H1 (cell line): Measurements from ENCODE around the gene MADD. TPM values are rescaled to one million over a fixed set of nuclear protein-coding genes. Genes with fewer than 3 reads are reported as not detected.

ENCODE experiments used
- CTCF ChIA-PET: fragments of 300-600 bp; sonication (Branson Sonifier 250); formaldehyde crosslinking; loops from one replicate; lab custom pipeline; 2021; ENCODE audit not compliant: partially characterized antibody; lab: Charles Lee
- POLR2A ChIA-PET: fragments of 300-600 bp; sonication (Branson Sonifier 250); formaldehyde crosslinking; loops from one replicate; lab custom pipeline; 2021; ENCODE audit warnings: inconsistent platforms; ENCODE audit not compliant: partially characterized antibody; lab: Charles Lee
- DNase-seq, 2 experiments: peaks; one replicate each; pipeline versions ENCODE4 v3.0.0 to v3.0.0-alpha.2; 2010 to 2022; ENCODE audit warnings: low spot score in 2 of 2, low read depth in 1 of 2, mixed read lengths in 1 of 2
- FAIRE-seq: peaks from 2 replicates; lab custom pipeline; 2011; peaks lifted over from hg19 to GRCh38; lab: Jason Lieb, UNC
- H2AFZ ChIP-seq: 2 replicates; pipeline ENCODE4 v1.8.1; 2012; ENCODE audit warnings: low read length, inconsistent platforms
- H2AK5ac ChIP-seq: 2 replicates; pipeline ENCODE4 v1.6.1; 2013; ENCODE audit warnings: low read depth, low read length
- H2BK120ac ChIP-seq: replicated peaks from 2 replicates; pipeline ENCODE3; 2013; ENCODE audit warnings: low read depth, low read length, inconsistent platforms
- H2BK12ac ChIP-seq: 2 replicates; pipeline ENCODE4 v1.6.1; 2013; ENCODE audit warnings: low read depth, low read length
- H2BK15ac ChIP-seq: 2 replicates; pipeline ENCODE4 v1.6.1; 2013; ENCODE audit warnings: low read length
- H2BK20ac ChIP-seq: 2 replicates; pipeline ENCODE4 v1.6.1; 2013; ENCODE audit warnings: low read length
- H2BK5ac ChIP-seq: 2 replicates; pipeline ENCODE4 v1.6.1; 2013; ENCODE audit warnings: low read depth, low read length
- H3K14ac ChIP-seq: 2 replicates; pipeline ENCODE4 v1.6.1; 2013; ENCODE audit warnings: inconsistent platforms; ENCODE audit not compliant: insufficient read length
- H3K18ac ChIP-seq: 2 replicates; pipeline ENCODE4 v1.6.1; 2013; ENCODE audit warnings: low read length; ENCODE audit errors: extremely low read depth
- H3K23ac ChIP-seq: 2 replicates; pipeline ENCODE4 v1.6.1; 2013; ENCODE audit warnings: inconsistent platforms; ENCODE audit not compliant: insufficient read length
- H3K23me2 ChIP-seq: 2 replicates; pipeline ENCODE4 v1.6.1; 2013; ENCODE audit warnings: low read depth, low read length
- H3K27ac ChIP-seq: 2 replicates; pipeline ENCODE4 v1.6.1; 2011; ENCODE audit warnings: low read depth, low read length, inconsistent platforms
- H3K27me3 ChIP-seq, 4 experiments: replicated peaks in 1 of 4; 1 replicate in 1 of 4; 2 replicates in 3 of 4; pipeline versions ENCODE4 v1.6.1 to v1.8.1; 2011 to 2013; ENCODE audit warnings: low read length in 3 of 4, mild to moderate bottlenecking in 3 of 4, inconsistent platforms in 2 of 4, mixed read lengths in 2 of 4, moderate library complexity in 1 of 4; ENCODE audit not compliant: control insufficient read depth in 3 of 4, insufficient read depth in 3 of 4; ENCODE audit errors: extremely low read depth in 1 of 4
- H3K36me3 ChIP-seq, 4 experiments: 2 replicates each; pipeline versions ENCODE4 v1.6.1 to v1.8.1; 2011 to 2013; ENCODE audit warnings: mild to moderate bottlenecking in 4 of 4, low read length in 3 of 4, moderate library complexity in 2 of 4, control low read depth in 1 of 4, inconsistent platforms in 1 of 4; ENCODE audit not compliant: insufficient read depth in 4 of 4, control insufficient read depth in 2 of 4
- H3K4ac ChIP-seq: replicated peaks from 2 replicates; pipeline ENCODE3; 2013; ENCODE audit warnings: low read length, low read depth, mixed read lengths, inconsistent platforms; ENCODE audit not compliant: insufficient read length
- H3K4me1 ChIP-seq, 4 experiments: replicated peaks in 1 of 4; 1 replicate in 1 of 4; 2 replicates in 3 of 4; pipeline versions ENCODE4 v1.6.1 to v1.8.1; 2011 to 2013; ENCODE audit warnings: low read length in 3 of 4, inconsistent platforms in 2 of 4, mixed read lengths in 1 of 4; ENCODE audit not compliant: insufficient read depth in 4 of 4, control insufficient read depth in 3 of 4
- H3K4me2 ChIP-seq, 2 experiments: 2 replicates each; pipeline versions ENCODE4 v1.6.1 to v1.8.1; 2011 to 2013; ENCODE audit warnings: low read depth in 2 of 2, low read length in 2 of 2, control low read depth in 1 of 2, inconsistent platforms in 1 of 2, mild to moderate bottlenecking in 1 of 2; ENCODE audit not compliant: insufficient read depth in 1 of 2
- H3K4me3 ChIP-seq, 4 experiments: fragments of 200-600, 300-600 bp in 1 of 4; sonication (generic), shearing (Covaris generic), sonication (Bioruptor Twin) in 1 of 4; 2 replicates each; pipeline versions ENCODE4 v1.5.1 to v1.8.1; 2011 to 2016; ENCODE audit warnings: low read length in 4 of 4, low read depth in 3 of 4, control low read depth in 2 of 4, inconsistent platforms in 2 of 4, mild to moderate bottlenecking in 2 of 4, mixed read lengths in 1 of 4, moderate library complexity in 1 of 4; ENCODE audit not compliant: insufficient read depth in 2 of 4; ENCODE audit errors: extremely low read depth in 1 of 4
- H3K56ac ChIP-seq: replicated peaks from 2 replicates; pipeline ENCODE3; 2013; ENCODE audit warnings: low read depth, mild to moderate bottlenecking, mixed read lengths, low read length, inconsistent platforms; ENCODE audit not compliant: insufficient read length
- H3K79me1 ChIP-seq: 2 replicates; pipeline ENCODE4 v1.6.1; 2013; ENCODE audit warnings: low read depth, low read length, control low read depth
- H3K79me2 ChIP-seq, 2 experiments: 2 replicates each; pipeline versions ENCODE4 v1.6.1 to v1.8.1; 2012 to 2013; ENCODE audit warnings: low read length in 2 of 2, mild to moderate bottlenecking in 2 of 2, inconsistent platforms in 1 of 2; ENCODE audit not compliant: insufficient read depth in 2 of 2, control insufficient read depth in 1 of 2
- H3K9ac ChIP-seq, 4 experiments: replicated peaks in 1 of 4; 1 replicate in 1 of 4; 2 replicates in 3 of 4; pipeline versions ENCODE4 v1.6.1 to v1.8.1; 2011 to 2013; ENCODE audit warnings: low read depth in 3 of 4, low read length in 3 of 4, control low read depth in 2 of 4, mild to moderate bottlenecking in 2 of 4, moderate library complexity in 2 of 4, inconsistent platforms in 1 of 4; ENCODE audit errors: extremely low read depth in 1 of 4
- H3K9me3 ChIP-seq, 2 experiments: 2 replicates each; pipeline versions ENCODE4 v1.6.1 to v1.8.1; 2012 to 2013; ENCODE audit warnings: mild to moderate bottlenecking in 2 of 2, moderate library complexity in 2 of 2, control low read depth in 1 of 2, inconsistent platforms in 1 of 2, low read depth in 1 of 2, low read length in 1 of 2, mixed read lengths in 1 of 2; ENCODE audit not compliant: insufficient read depth in 2 of 2
- H4K20me1 ChIP-seq, 2 experiments: replicated peaks in 1 of 2; 2 replicates each; pipeline versions ENCODE3 to v1.8.1; 2011 to 2013; ENCODE audit warnings: inconsistent platforms in 2 of 2, low read length in 2 of 2, mild to moderate bottlenecking in 1 of 2; ENCODE audit not compliant: insufficient read depth in 2 of 2, control insufficient read depth in 1 of 2
- H4K5ac ChIP-seq: 2 replicates; pipeline ENCODE4 v1.6.1; 2013; ENCODE audit warnings: low read length, low read depth, mixed read lengths, inconsistent platforms; ENCODE audit not compliant: insufficient read length
- H4K8ac ChIP-seq: 2 replicates; pipeline ENCODE4 v1.8.0; 2013; ENCODE audit warnings: mild to moderate bottlenecking, moderate library complexity, low read length, inconsistent platforms; ENCODE audit not compliant: insufficient read depth; ENCODE audit errors: extremely low read depth
- H4K91ac ChIP-seq: replicated peaks from 2 replicates; pipeline ENCODE3; 2013; ENCODE audit warnings: low read length, mixed read lengths, inconsistent platforms; ENCODE audit not compliant: insufficient read length
- ASH2L ChIP-seq: fragments of 200-600, 300-600 bp; sonication (generic); IDR thresholded peaks from one replicate; pipeline ENCODE4 v1.7.1; 2017; ENCODE audit warnings: low read length
- BRCA1 ChIP-seq: IDR thresholded peaks from 2 replicates; pipeline ENCODE4 v1.6.1; 2012; ENCODE audit warnings: low read depth, low read length, improper control_type of control experiment
- CHD1 ChIP-seq: IDR thresholded peaks from 2 replicates; pipeline ENCODE4 v1.6.1; 2012; ENCODE audit warnings: low read depth, low read length, improper control_type of control experiment
- EGR1 ChIP-seq: IDR thresholded peaks from 2 replicates; pipeline ENCODE4 v1.6.1; 2011; ENCODE audit warnings: low read depth, low read length, borderline replicate concordance
- GABPA ChIP-seq: IDR thresholded peaks from 2 replicates; pipeline ENCODE4 v1.6.1; 2011; ENCODE audit warnings: mild to moderate bottlenecking, low read length, moderate library complexity, borderline replicate concordance; ENCODE audit not compliant: insufficient read depth
- GTF2F1 ChIP-seq: IDR thresholded peaks from 2 replicates; pipeline ENCODE4 v1.6.1; 2012; ENCODE audit warnings: low read depth, low read length, improper control_type of control experiment, borderline replicate concordance
- KDM1A ChIP-seq: fragments of 200-600, 300-600 bp; sonication (generic); IDR thresholded peaks from 2 replicates; pipeline ENCODE4 v1.7.1; 2016; ENCODE audit warnings: mild to moderate bottlenecking, low read length, borderline replicate concordance
- KDM4A ChIP-seq: IDR thresholded peaks from one replicate; pipeline ENCODE4 v1.7.1; 2012; ENCODE audit warnings: low read depth, mild to moderate bottlenecking, moderate library complexity, low read length, inconsistent platforms; ENCODE audit not compliant: severe bottlenecking
- NANOG ChIP-seq: IDR thresholded peaks from 2 replicates; pipeline ENCODE4 v1.6.1; 2011; ENCODE audit warnings: low read length, low read depth, mild to moderate bottlenecking, inconsistent platforms; ENCODE audit not compliant: insufficient read depth, poor library complexity, severe bottlenecking
- SIRT6 ChIP-seq: IDR thresholded peaks from one replicate; pipeline ENCODE4 v1.7.1; 2012; ENCODE audit warnings: low read length, inconsistent platforms
- SRF ChIP-seq: IDR thresholded peaks from 2 replicates; pipeline ENCODE4 v1.6.1; 2011; ENCODE audit warnings: mild to moderate bottlenecking, low read depth, low read length, moderate library complexity
- YY1 ChIP-seq: IDR thresholded peaks from 2 replicates; pipeline ENCODE4 v1.6.1; 2011; ENCODE audit warnings: low read depth, mild to moderate bottlenecking, low read length
- WGBS, 2 experiments: shearing (Covaris generic) in 1 of 2; methylation state at CpG; one replicate each; pipeline versions ENCODE4 v1.1.6 to v1.1.7; 2013 to 2015; ENCODE audit warnings: low lambda C conversion rate in 2 of 2, mixed read lengths in 2 of 2, inconsistent platforms in 1 of 2, low coverage in 1 of 2, missing lambda C conversion rate in 1 of 2; ENCODE audit not compliant: insufficient replicate concordance in 2 of 2, insufficient coverage in 1 of 2, insufficient read length in 1 of 2; ENCODE audit errors: extremely low coverage in 1 of 2, missing lambda C conversion rate in 1 of 2; 5-methylcytosine and 5-hydroxymethylcytosine counted together
- polyA plus RNA-seq, 7 experiments: library from polyadenylated mRNA; depleted of rRNA in 3 of 7; stranded (reverse) in 5 of 7; unstranded in 2 of 7; fragments of >200 nt in 5 of 7; fragments of 200-250 nt in 2 of 7; gene quantifications; 1 replicate in 5 of 7; 2 replicates in 1 of 7; 4 replicates in 1 of 7; pipeline versions ENCODE4 v1.2.1 to v1.2.3, GENCODE V29; 2011 to 2013; ENCODE audit warnings: missing spikeins in 2 of 7, mixed read lengths in 2 of 7
- total RNA-seq: library from RNA; stranded (reverse); fragmentation: NEBNext Ultra II Directional; extraction: Animal tissue kit (Norgen Biotek cat#: 25700); gene quantifications from 2 replicates; pipeline ENCODE4 v1.2.1, GENCODE V29; 2021
- TF ChIP-seq, protein P1 (sequence below): IDR thresholded peaks from 2 replicates; pipeline ENCODE4 v1.6.1; 2012; ENCODE audit warnings: low read length, inconsistent platforms

The MADD gene
- total and polyA plus RNA-seq, 2 of the 8 experiments (the other 6 are each of a cell fraction or from before 2014, with no cell fraction given) = 32.5 to 45.4 TPM

DNA sequence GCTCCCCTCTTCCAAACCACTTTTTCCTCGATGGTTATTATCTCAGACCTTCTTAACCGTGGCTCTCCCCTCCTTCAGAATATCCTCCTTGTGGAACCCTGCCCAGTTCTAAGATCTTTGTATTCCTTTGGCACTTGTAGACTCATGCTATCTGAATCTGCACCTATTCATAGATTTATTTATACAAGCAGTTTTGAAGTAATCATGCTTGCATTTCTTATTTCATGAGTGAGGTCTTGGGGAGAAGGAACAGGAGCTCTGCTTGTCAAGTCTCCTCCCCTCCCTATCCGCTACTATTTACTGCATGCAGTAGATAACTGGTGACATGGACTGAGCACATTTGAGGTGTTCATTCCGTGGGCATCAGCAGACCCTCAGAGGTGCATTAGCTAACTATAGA is 5.4 kb upstream of the MADD start:
- Histone ChIP-seq H2BK15ac (no peak overlapping the region), H3K23me2 (peaks cover 5% of the 10 kb centered on the region; the same call in 1 of the 2 replicates), H3K4me1 (peaks cover 8 to 18% (median 13%) of the 10 kb centered on the region in 4 experiments), H3K9ac (no peak overlapping the region), H3K36me3 (no peaks in the 10 kb centered on the region; a peak in 1 of 8 replicates), H3K79me2 (no peaks in the 10 kb centered on the region), H3K9me3 (no peaks in the 10 kb centered on the region), H4K5ac (no peak overlapping the region), H3K4me2 (no peak overlapping the region), H3K23ac (no peak overlapping the region), H4K20me1 (no peaks in the 10 kb centered on the region), H2AFZ (no peak overlapping the region), H2BK20ac (no peak overlapping the region), H3K14ac (no peak overlapping the region), H3K18ac (no peak overlapping the region), H3K27me3 (no peaks in the 10 kb centered on the region), H3K56ac (no peak overlapping the region), H4K8ac (no peak overlapping the region), H4K91ac (no peak overlapping the region), H2BK5ac (no peak overlapping the region), H2BK120ac (no peak overlapping the region), H2AK5ac (no peak overlapping the region), H3K79me1 (no peaks in the 10 kb centered on the region), H2BK12ac (no peak overlapping the region), H3K4ac (no peak overlapping the region), H3K4me3 (no peak overlapping the region), H3K27ac (no peak overlapping the region)
- TF ChIP-seq KDM1A = no peak
- TF ChIP-seq GABPA = no peak
- no peak for TF ChIP-seq YY1
- no peak for TF ChIP-seq ASH2L
- no peak for TF ChIP-seq SRF
- TF ChIP-seq GTF2F1 = no peak
- TF ChIP-seq KDM4A = no peak
- TF ChIP-seq, protein P1, sequence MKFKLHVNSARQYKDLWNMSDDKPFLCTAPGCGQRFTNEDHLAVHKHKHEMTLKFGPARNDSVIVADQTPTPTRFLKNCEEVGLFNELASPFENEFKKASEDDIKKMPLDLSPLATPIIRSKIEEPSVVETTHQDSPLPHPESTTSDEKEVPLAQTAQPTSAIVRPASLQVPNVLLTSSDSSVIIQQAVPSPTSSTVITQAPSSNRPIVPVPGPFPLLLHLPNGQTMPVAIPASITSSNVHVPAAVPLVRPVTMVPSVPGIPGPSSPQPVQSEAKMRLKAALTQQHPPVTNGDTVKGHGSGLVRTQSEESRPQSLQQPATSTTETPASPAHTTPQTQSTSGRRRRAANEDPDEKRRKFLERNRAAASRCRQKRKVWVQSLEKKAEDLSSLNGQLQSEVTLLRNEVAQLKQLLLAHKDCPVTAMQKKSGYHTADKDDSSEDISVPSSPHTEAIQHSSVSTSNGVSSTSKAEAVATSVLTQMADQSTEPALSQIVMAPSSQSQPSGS = no peak
- TF ChIP-seq BRCA1 = no peak
- TF ChIP-seq NANOG = no peak
- no peak for TF ChIP-seq EGR1
- no peak for TF ChIP-seq CHD1
- no peak for TF ChIP-seq SIRT6
- no peak for FAIRE-seq
- POLR2A ChIA-PET = interaction anchor here (0.7 to 2.1 kb wide), 6 partner anchors 17 to 104 kb away, joined by 3 to 12 read pairs (median 4); partner anchors contain the start of genes ACP2, DDB2 and MYBPC3
- no peak for DNase-seq
- WGBS, 2 experiments = 92% methylated on average over 4 of the region's 4 CpGs; no CpG with 5 or more reads in 1 of the 2 experiments
- CTCF ChIA-PET = interaction anchor here (1.2 to 1.9 kb wide), 10 partner anchors 9 to 86 kb away, joined by 3 to 9 read pairs (median 5); no protein-coding TSS in a partner anchor
